HG03469 (cell line): ENCODE results near the gene FAM81A.
"Not testable (repeated sequence)": the region's sequence is repeated elsewhere in the genome, so short reads cannot be mapped to it uniquely, and the experiment has no call there.

Experiments
- ATAC-seq: cut with Tn5 transposase; IDR thresholded peaks from one replicate; pipeline ENCODE4 v1.9.1; 2021; ENCODE audit warnings: mild to moderate bottlenecking, moderate library complexity, moderate number of reproducible peaks; ENCODE audit not compliant: unreplicated experiment

Gene FAM81A

GRCh38 chr15:59424616-59425015, 13.4 kb upstream of the FAM81A start:
- ATAC-seq, result no peak

DNA sequence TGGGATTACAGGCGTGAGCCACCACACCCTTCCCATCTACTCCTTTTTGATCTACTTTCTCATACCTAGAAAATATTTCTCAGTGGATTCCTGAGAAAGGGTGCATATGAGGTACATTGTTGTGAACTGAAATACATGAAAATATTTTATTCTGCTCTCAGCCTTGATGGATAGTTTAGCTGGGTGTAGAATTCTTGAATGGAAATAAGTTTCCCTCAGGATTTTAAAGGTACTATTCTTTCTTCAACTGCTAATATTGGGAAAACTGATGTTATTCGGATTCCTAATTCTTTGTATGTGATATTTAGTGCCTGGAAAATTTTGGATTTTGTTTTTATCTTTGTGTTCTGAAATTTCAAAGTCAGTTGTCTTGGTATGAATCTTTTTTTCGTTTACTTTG, 9.1 kb upstream of the FAM81A start:
- ATAC-seq, result not testable (repeated sequence)

DNA sequence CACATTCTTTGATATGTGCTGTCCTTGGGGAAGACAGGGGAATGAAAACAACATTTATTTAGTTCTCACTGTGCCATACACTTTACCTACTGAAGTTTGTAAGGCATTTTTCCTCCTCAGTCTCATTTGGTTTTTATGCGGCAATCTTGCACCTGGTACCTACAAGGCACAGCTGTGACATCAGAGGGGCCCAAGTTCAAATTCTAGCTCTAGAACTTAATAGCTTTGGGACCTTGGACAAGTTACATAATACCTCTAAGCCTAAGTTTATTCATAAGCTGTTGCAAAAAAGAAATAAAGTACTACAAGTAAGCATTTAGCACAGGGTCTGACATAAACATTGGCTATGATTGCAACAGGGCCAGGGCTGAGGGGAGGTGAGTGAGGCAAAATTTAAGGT, 5.6 kb upstream of the FAM81A start:
- no peak for ATAC-seq

DNA sequence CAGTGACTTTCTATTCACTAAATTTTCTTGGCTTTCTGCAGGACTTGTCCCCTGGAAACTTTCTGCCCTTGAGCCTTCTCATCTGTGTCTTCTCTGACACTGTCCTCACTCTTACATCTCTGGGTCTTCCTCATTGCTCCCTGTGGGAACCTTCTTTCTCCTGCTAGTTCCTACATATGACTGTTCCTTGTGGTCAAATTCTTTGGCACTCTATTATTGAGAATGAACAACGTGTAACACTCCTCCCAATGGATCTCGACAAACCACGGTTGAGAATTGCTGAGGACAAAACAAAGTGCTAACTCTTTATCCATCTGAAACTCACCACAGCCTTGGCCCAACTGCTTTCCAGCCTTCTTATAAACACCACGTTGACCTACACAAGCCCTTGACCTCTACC, 3.5 kb upstream of the FAM81A start:
- ATAC-seq, result no peak

GRCh38 chr15:59436774-59437141, 1.2 kb upstream of the FAM81A start:
- no peak for ATAC-seq

- ATAC-seq, result no peak
These were observed 707 bp upstream of the FAM81A start for GRCh38 chr15:59437142-59437816.

DNA sequence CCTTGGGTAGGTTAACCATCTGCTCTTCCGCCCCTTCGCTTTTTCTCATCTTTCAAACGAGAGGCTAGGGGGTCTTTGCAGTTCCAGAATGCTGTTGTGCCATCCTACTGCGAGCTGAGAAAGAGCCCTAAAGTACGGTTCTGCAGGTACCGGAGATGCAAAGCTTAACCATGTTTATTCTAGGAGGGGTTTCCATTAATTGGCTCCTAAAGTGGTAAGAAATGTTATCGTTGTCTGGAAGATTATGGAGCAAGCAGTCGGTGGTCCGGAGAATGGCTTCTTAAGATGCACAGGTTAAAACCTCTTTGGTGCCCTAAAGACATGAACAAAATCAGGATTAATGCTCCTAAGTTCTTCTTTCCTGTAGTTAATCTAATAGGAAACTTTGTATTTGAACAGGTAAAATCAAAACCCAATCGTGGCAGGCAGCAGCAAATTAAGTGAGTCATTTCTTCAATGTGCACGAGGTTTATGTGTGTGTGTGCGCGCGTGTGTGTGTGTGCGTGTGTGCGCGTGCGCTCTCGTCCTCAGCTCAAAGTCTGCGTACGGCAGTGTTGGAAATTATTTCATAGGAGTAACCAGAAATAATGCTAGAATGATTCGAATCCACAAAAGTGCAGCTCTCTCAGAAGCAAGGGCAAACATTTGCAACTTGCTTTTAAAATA, 772 bp downstream of the FAM81A start:
- ATAC-seq, result no peak

DNA sequence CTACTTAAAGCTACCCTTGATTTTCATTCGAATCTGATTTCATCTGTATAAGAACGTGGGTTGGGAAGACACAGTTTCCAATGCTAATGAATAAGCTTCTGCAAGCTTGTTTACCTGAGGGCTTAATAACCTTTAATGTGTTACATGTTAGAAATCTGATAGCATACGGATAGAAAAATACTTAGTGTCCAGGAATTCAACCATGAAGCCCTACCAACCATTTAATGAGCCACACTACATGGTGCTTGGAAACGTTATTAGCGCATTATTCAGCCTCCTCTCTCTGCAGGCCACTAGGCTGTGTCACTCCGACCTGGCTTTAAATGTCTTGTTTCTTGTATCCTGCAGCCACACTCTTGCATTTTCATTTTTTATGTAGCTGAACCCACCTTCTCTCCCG, 1.6 kb downstream of the FAM81A start:
- ATAC-seq, result no peak

- no peak for ATAC-seq
These were observed 5.5 kb downstream of the FAM81A start for GRCh38 chr15:59443341-59444072.

DNA sequence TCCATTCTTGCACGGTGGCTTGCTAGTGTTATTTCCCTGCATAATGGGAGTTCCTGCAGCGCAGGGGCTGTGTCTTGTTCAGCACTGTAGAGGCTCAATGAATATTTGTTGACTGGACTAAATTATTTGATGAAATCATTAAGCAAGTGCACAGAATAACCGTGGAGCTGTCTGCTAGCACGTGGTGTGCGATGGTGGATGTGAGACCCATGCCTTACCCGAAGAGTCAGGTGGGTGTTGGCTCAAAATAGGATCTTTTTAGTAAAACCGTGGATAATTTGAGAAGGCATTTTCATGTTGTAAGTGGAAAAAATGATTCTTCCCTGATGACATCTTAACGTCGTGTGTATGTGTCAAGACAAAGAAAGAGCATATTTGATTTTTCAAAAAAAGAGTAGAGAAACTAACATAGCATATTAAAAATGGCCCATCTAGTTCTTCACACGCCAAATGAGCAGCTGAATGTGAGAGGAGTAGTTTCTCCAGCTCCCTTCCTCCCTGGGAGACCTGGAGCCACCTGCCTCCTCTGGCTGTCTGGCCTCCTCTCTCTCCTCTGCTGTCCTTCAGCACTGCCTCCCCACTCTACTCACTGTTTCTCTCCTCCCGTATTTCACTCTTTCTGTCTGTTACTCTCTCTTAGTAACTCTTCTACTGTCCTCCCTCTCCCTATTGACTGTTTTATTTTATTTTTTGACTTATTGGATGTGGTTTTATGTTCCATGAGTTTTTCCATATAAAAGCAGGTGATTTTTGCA, 6.3 kb downstream of the FAM81A start:
- ATAC-seq, result no peak

- ATAC-seq, result no peak
These were observed 7.1 kb downstream of the FAM81A start for GRCh38 chr15:59444980-59445545.

GRCh38 chr15:59446232-59446957, 8.4 kb downstream of the FAM81A start:
- no peak for ATAC-seq

DNA sequence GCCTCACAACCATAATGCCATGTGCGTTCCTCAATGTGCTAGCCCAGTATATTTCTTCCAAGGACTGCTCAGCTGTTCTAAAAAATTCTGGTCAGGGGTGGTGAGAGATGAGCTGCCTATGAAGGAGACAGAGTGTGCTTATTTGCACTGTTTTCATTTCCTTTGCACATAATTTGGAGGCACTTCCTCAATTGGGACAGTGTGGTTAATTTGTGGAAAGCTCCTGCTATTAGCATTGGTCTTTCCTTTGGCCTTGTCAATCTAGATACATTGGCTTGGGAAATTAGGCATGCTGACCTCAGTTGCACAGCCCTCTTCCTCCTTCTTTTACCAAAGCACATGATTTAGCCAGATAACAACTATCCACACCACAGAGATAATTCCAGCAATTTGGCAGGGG, 9.4 kb downstream of the FAM81A start:
- ATAC-seq, result no peak

- ATAC-seq, result no peak
These were observed 10.9 kb downstream of the FAM81A start for GRCh38 chr15:59448871-59449270.

DNA sequence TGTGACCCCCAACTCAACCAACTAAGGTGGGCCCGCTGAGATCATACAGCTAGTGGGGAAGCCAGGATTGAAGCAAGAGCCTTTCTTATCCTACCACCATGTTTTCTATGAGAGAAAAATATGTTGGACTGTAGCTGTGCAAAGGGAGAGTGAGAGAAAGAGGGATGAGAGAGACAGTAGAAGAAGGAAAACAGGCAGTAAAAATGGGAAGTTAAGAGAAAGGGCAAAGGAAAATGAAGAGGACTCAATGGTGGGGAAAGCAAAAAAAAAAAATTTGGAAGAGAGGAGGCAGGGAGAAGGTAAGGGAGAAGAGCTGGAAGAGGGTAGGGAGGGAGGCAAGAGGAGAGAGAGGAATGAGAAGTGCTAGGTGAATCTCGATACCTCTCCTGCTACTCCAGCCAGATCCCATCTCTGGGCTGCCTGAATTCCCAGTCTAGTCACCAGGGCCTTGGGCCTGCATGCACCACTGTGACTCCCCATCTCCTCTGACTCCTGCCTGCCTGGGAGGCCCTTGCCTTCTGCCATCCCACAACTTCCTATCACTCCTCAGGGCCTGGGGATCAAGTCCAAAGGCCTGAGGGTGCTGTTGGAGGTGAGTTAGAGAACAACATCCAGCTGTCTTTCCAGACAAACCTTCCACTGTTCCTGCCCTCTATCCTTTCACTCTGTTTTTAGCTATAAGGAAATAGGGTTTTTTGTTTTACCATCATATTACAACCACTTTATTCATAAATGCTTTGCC, 15.7 kb downstream of the FAM81A start:
- no peak for ATAC-seq

DNA sequence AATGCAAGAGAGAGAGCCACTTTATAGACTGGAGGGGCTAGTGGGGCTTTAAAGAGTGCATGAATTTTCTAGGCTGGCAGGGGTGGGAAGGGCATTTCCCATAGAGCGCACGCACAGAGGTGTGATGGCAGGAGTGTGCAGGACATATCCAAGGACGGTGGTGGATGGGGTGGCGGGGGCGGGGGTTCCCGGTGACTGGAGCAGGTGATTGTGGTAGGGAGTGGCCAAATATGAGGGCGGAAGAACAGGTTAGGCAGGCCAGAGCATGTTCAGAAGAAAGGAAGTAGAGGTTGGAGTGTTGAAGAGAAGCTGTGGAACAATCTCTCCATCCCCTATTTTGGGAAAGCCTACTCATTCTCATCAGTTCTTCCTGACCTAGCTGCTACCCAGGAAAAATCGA, 18.1 kb downstream of the FAM81A start:
- ATAC-seq, result no peak

DNA sequence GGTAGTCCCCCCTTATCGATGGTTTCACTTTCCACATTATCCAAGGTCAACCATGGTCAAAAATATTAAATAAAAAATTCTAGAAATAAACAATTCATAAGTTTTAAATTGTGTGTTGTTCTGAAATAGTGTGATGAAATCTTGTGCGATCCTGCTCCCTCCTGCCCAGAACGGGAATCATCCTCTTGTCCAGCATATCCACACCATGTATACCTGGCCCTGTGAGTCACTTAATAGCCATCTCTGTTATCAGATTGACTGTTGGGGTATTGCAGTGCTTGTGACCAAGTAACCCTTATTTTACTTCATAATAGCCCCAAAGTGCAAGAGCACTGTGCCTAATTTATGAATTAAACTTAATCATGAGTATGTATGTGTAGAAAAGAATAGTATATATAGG, 19.1 kb downstream of the FAM81A start:
- no peak for ATAC-seq

DNA sequence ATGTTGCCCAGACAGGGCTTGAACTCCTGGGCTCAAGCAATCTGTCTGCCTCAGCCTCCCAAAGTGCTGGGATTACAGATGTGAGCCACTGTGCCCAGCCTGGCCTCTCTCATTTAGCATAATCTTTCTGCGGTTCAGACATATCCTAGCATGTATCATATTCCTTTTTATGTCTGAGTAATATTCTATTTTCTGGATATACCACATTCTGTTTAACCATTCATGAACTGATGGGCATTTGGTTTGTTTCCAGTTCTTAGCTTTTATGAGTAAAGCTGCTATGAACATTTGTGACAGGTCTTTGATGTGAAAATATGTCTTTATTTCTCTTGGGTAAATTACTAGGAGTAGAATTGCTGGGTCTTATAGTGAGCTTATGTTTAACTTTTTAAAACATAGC, 23.5 kb downstream of the FAM81A start:
- ATAC-seq, result no peak

- no peak for ATAC-seq
These were observed 35.2 kb downstream of the FAM81A start for GRCh38 chr15:59473226-59473625.

DNA sequence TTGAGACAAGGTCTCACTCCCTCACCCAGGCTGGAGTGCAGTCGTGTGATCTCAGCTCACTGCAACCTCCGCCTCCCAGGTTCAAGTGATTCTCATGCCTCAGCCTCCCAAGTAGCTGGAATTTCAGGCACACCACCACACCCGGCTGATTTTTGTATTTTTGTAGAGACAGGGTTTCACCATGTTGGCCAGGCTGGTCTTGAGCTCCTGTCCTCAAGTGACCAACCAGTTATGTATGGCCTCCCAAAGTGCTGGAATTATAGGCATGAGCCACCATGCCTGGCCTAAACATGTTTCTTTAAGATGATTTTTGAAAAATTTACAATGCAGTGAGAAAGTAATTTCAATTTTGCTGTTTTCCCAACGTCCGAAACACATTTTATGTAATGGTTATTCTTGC, 37.2 kb downstream of the FAM81A start:
- ATAC-seq, result not testable (repeated sequence)
